Measurements from ENCODE around the gene CIB4.

Gene CIB4

GRCh38 chr2:26550276-26551015 lies 90.7 kb downstream of the CIB4 start:
- no peak for DNase-seq (ENCODE audit: low read depth in 2 of 2)

- DNase-seq (ENCODE audit: low read depth in 2 of 2) = no peak
These were observed 98.3 kb downstream of the CIB4 start for GRCh38 chr2:26542676-26543505.

- no peak for DNase-seq (ENCODE audit: low read depth in 2 of 2)
These were observed 99.0 kb downstream of the CIB4 start for GRCh38 chr2:26542194-26542455.

- DNase-seq (ENCODE audit: low read depth in 2 of 2) = no peak
These were observed 99.6 kb downstream of the CIB4 start for GRCh38 chr2:26541401-26542193.

- no peak for DNase-seq (ENCODE audit: low read depth in 2 of 2)
These were observed 100.2 kb downstream of the CIB4 start for GRCh38 chr2:26540961-26541360.

GRCh38 chr2:26540306-26540705 lies 100.9 kb downstream of the CIB4 start:
- DNase-seq (ENCODE audit: low read depth in 2 of 2) = no peak

- DNase-seq (ENCODE audit: low read depth in 2 of 2) = no peak
These were observed 103.2 kb downstream of the CIB4 start for GRCh38 chr2:26537826-26538475.

- DNase-seq (ENCODE audit: low read depth in 2 of 2) = no peak
These were observed 103.9 kb downstream of the CIB4 start for GRCh38 chr2:26537069-26537825.

- no peak for DNase-seq (ENCODE audit: low read depth in 2 of 2)
These were observed 104.6 kb downstream of the CIB4 start for GRCh38 chr2:26536371-26537068.

GRCh38 chr2:26535663-26536275 lies 105.4 kb downstream of the CIB4 start:
- DNase-seq (ENCODE audit: low read depth in 2 of 2) = no peak

- no peak for DNase-seq (ENCODE audit: low read depth in 2 of 2)
These were observed 106.1 kb downstream of the CIB4 start for GRCh38 chr2:26534865-26535662.

GRCh38 chr2:26534098-26534864 lies 106.9 kb downstream of the CIB4 start:
- DNase-seq (ENCODE audit: low read depth in 2 of 2) = no peak

GRCh38 chr2:26533661-26534060 lies 107.5 kb downstream of the CIB4 start:
- no peak for DNase-seq (ENCODE audit: low read depth in 2 of 2)

- DNase-seq (ENCODE audit: low read depth in 2 of 2) = no peak
These were observed 108.6 kb downstream of the CIB4 start for GRCh38 chr2:26532301-26533250.

Data from stimulated activated CD4-positive, alpha-beta T cell treated with anti-CD3 and anti-CD28 coated beads, Interleukin-4, amount 100 ng/mL, for 48 hours (primary cell).